Tibial nerve (tissue), 4 donors: ENCODE results near the gene YAF2.

Experiments
- EP300 ChIP-seq, 2 donors: sonication (generic); formaldehyde crosslinking; IDR thresholded peaks; one replicate each; pipeline ENCODE4 v1.6.1; 2017; ENCODE audit warnings: antibody characterized with exemption in 2 of 2, mild to moderate bottlenecking in 1 of 2
- POLR2A ChIP-seq, 2 donors: fragments of 450-650 bp; IDR thresholded peaks; one replicate each; pipeline ENCODE4 v1.6.1; 2017; ENCODE audit warnings: antibody characterized with exemption in 2 of 2, mild to moderate bottlenecking in 2 of 2, moderate library complexity in 2 of 2
- TF ChIP-seq, protein P1 (sequence below), 5 experiments: fragments of 200-600 bp in 3 of 5; fragments of 450-650 bp in 2 of 5; sonication (generic) in 3 of 5; IDR thresholded peaks; one replicate each; pipeline ENCODE4 v1.5.1; 2016 to 2019; ENCODE audit warnings: antibody characterized with exemption in 5 of 5, mild to moderate bottlenecking in 3 of 5, moderate library complexity in 2 of 5

DNA sequence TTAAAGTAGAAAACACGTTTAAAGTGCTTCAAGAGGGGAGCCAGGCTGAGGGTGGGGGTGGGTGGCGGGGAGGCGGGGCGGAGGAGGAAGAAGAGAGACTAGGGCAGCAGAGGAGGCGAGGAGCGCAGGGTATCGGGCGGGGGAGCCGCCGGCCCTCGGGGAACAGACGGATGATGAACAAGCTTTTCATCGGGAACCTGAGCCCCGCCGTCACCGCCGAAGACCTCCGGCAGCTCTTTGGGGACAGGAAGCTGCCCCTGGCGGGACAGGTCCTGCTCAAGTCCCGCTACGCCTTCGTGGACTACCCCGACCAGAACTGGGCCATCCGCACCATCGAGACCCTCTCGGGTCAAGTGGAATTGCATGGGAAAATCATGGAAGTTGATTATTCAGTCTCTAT, 48.7 kb upstream of the YAF2 start:
- TF ChIP-seq, protein P1, sequence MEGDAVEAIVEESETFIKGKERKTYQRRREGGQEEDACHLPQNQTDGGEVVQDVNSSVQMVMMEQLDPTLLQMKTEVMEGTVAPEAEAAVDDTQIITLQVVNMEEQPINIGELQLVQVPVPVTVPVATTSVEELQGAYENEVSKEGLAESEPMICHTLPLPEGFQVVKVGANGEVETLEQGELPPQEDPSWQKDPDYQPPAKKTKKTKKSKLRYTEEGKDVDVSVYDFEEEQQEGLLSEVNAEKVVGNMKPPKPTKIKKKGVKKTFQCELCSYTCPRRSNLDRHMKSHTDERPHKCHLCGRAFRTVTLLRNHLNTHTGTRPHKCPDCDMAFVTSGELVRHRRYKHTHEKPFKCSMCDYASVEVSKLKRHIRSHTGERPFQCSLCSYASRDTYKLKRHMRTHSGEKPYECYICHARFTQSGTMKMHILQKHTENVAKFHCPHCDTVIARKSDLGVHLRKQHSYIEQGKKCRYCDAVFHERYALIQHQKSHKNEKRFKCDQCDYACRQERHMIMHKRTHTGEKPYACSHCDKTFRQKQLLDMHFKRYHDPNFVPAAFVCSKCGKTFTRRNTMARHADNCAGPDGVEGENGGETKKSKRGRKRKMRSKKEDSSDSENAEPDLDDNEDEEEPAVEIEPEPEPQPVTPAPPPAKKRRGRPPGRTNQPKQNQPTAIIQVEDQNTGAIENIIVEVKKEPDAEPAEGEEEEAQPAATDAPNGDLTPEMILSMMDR (IDR thresholded peaks at IDR 0.05): no peak
- no peak for TF ChIP-seq POLR2A (IDR thresholded peaks at IDR 0.05)
- no peak for TF ChIP-seq EP300 (IDR thresholded peaks at IDR 0.05)
